GM23248 (cell line): ENCODE measurements around the gene LPAR1. TPM values are rescaled to one million over a fixed set of nuclear protein-coding genes. Genes with fewer than 3 reads are reported as not detected.

Source experiments
- DNase-seq: peaks from one replicate; pipeline ENCODE4 v3.0.0-alpha.2; 2015
- H2AFZ ChIP-seq: fragments of 200-600 bp; sonication (generic); 2 replicates; pipeline ENCODE4 v1.6.1; 2016; ENCODE audit warnings: antibody characterized with exemption
- H3F3A ChIP-seq: fragments of 200-600 bp; sonication (generic); 2 replicates; pipeline ENCODE4 v1.6.1; 2016; ENCODE audit warnings: mild to moderate bottlenecking, antibody characterized with exemption, mixed run types; ENCODE audit not compliant: insufficient read depth
- H3K27ac ChIP-seq: fragments of 200-600 bp; sonication (generic); 2 replicates; pipeline ENCODE4 v1.5.1; 2016; ENCODE audit warnings: mild to moderate bottlenecking
- H3K27me3 ChIP-seq: fragments of 200-600 bp; sonication (generic); replicated peaks from 2 replicates; pipeline ENCODE4 v1.6.1; 2016; ENCODE audit warnings: mild to moderate bottlenecking; ENCODE audit not compliant: insufficient read depth
- H3K36me3 ChIP-seq: fragments of 200-600 bp; sonication (generic); 2 replicates; pipeline ENCODE4 v1.6.1; 2016; ENCODE audit warnings: low read depth, mild to moderate bottlenecking
- H3K4me1 ChIP-seq: fragments of 200-600 bp; sonication (generic); 2 replicates; pipeline ENCODE4 v1.6.1; 2016; ENCODE audit warnings: mild to moderate bottlenecking; ENCODE audit not compliant: insufficient read depth
- H3K4me2 ChIP-seq: fragments of 200-600 bp; sonication (generic); one replicate; pipeline ENCODE4 v1.6.1; 2016; ENCODE audit warnings: mild to moderate bottlenecking; ENCODE audit not compliant: unreplicated experiment
- H3K4me3 ChIP-seq: fragments of 200-600 bp; sonication (generic); 2 replicates; pipeline ENCODE4 v1.5.1; 2016; ENCODE audit warnings: mild to moderate bottlenecking
- H3K79me2 ChIP-seq: fragments of 200-600 bp; sonication (generic); 2 replicates; pipeline ENCODE4 v1.6.1; 2016; ENCODE audit warnings: mild to moderate bottlenecking; ENCODE audit not compliant: insufficient read depth
- H3K9ac ChIP-seq: fragments of 200-600 bp; sonication (generic); 2 replicates; pipeline ENCODE4 v1.6.1; 2016; ENCODE audit warnings: mild to moderate bottlenecking
- H3K9me2 ChIP-seq: fragments of 200-600 bp; sonication (generic); 2 replicates; pipeline ENCODE4 v1.6.1; 2016; ENCODE audit warnings: mixed run types, mild to moderate bottlenecking, moderate library complexity; ENCODE audit not compliant: insufficient read depth
- H3K9me3 ChIP-seq: fragments of 200-600 bp; sonication (generic); one replicate; pipeline ENCODE4 v1.6.1; 2017; ENCODE audit warnings: low read depth
- H4K20me1 ChIP-seq: fragments of 200-600 bp; sonication (generic); 2 replicates; pipeline ENCODE4 v1.6.0; 2016; ENCODE audit not compliant: insufficient read depth
- EZH2 ChIP-seq: fragments of 200-600 bp; sonication (generic); IDR thresholded peaks from 2 replicates; pipeline ENCODE4 v1.6.1; 2018; ENCODE audit warnings: antibody characterized with exemption, mild to moderate bottlenecking; ENCODE audit not compliant: insufficient read depth, poor library complexity, severe bottlenecking
- EZH2phosphoT487 ChIP-seq: fragments of 200-600 bp; sonication (generic); IDR thresholded peaks from 2 replicates; pipeline ENCODE4 v1.6.1; 2018; ENCODE audit warnings: antibody characterized with exemption, moderate library complexity, mild to moderate bottlenecking, low read depth; ENCODE audit not compliant: insufficient read depth
- WGBS, 2 experiments: methylation state at CpG; one replicate each; pipeline ENCODE4 v1.1.6; 2015 to 2017; ENCODE audit warnings: low lambda C conversion rate in 2 of 2, low coverage in 1 of 2; ENCODE audit errors: missing lambda C conversion rate in 2 of 2; 5-methylcytosine and 5-hydroxymethylcytosine counted together
- in situ Hi-C: fragments of 300-500 bp; cut with MboI; formaldehyde crosslinking; loops from 2 replicates; pipeline ENCODE4 v1.15.0; 2020
- polyA plus RNA-seq: library from polyadenylated mRNA; unstranded; fragments of >200 nt; fragmentation: Nextera tagmentation; extraction: Ambion mirVana; gene quantifications from 2 replicates; pipeline ENCODE4 v1.2.1, GENCODE V29; 2016
- total RNA-seq: library from RNA; depleted of rRNA; stranded (reverse); fragments of >200 nt; shearing (Covaris generic); gene quantifications from 2 replicates; pipeline ENCODE4 v1.2.3, GENCODE V29; 2014

LPAR1 gene
- total and polyA plus RNA-seq, 2 experiments from 2014 or later, result 40.1 to 90.8 TPM

- Histone ChIP-seq H3K27me3 (no peaks in the 10 kb centered on the region), H3K9me2 (no peaks in the 10 kb centered on the region), H3K9me3 (no peaks in the 10 kb centered on the region), H3K79me2 (no peaks in the 10 kb centered on the region), H3K4me1 (peaks cover 28% of the 10 kb centered on the region), H3K4me2 (no peak overlapping the region), H3K4me3 (no peak overlapping the region), H3K27ac (no peak overlapping the region), H3K9ac (no peak overlapping the region), H2AFZ (no peak overlapping the region), H3F3A (peaks cover 24% of the 10 kb centered on the region), H3K36me3 (no peaks in the 10 kb centered on the region), H4K20me1 (no peaks in the 10 kb centered on the region)
- 93% methylated on average over 4 of the region's 4 CpGs for WGBS, 2 experiments
- in situ Hi-C loops, result no loop called here
- TF ChIP-seq EZH2 (no peak), EZH2phosphoT487 (no peak)
- no peak for DNase-seq
Observed at GRCh38 chr9:111065414-111065813, 27.1 kb upstream of the LPAR1 start.

GRCh38 chr9:111064160-111064837 is 26.0 kb upstream of the LPAR1 start:
- no peak for DNase-seq
- TF ChIP-seq EZH2phosphoT487 (no peak), EZH2 (no peak)
- no peak overlapping the region for H3K27ac ChIP-seq
- no peak overlapping the region for H3K4me2 ChIP-seq
- H3K27me3 ChIP-seq, result no peaks in the 10 kb centered on the region
- WGBS, 2 experiments, result 90% methylated on average over 7 of the region's 7 CpGs
- no peaks in the 10 kb centered on the region for H3K9me2 ChIP-seq
- in situ Hi-C loops, result no loop called here
- peaks cover 28% of the 10 kb centered on the region for H3K4me1 ChIP-seq
- H2AFZ ChIP-seq, result no peak overlapping the region
- no peak overlapping the region for H3K9ac ChIP-seq
- no peaks in the 10 kb centered on the region for H3K79me2 ChIP-seq
- peaks cover 24% of the 10 kb centered on the region for H3F3A ChIP-seq
- no peaks in the 10 kb centered on the region for H3K36me3 ChIP-seq
- H3K9me3 ChIP-seq, result no peaks in the 10 kb centered on the region
- no peak overlapping the region for H3K4me3 ChIP-seq
- no peaks in the 10 kb centered on the region for H4K20me1 ChIP-seq

DNA sequence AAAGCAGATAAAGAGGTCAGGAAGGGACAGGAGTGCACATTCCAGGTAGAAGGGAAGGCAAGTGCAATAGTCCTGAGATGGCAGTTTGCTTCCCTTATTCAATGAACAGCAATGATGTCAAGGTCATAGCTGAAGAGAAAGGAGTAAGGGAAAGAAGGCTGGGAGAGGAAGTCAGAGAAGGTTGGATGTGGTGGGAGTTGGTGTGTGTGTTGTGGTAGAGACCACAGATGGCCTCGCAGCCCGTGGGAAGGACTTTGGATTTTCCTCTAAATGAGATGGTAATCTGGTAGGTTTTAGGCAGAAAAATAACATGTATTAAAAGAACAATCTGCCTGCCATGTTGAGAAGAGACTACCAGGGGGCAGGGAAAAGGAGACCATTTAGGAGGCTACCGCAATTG is 25.1 kb upstream of the LPAR1 start:
- 87 to 92% methylated on average over 3 of the region's 3 CpGs for WGBS, 2 experiments
- in situ Hi-C loops, result no loop called here
- H3K9me3 ChIP-seq, result no peaks in the 10 kb centered on the region

DNA sequence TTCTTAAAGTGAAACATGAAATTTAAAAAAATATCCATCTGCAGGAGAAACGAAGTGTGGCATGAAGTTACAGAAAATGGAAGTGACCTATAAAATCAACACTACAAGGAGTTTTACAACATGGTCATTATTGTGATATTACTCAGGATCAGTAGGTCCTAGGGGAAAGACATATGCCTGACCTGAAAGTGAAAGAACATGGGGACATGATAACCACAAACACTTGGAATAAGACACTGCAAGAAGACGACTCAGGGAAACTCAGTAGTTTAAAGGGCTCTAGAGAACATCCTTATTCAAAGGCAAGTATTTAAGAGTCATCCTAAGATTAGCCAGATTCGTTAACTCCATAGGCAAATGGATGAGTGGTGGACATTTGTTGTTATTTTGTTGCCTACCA is 19.9 kb upstream of the LPAR1 start:
- peaks cover 11% of the 10 kb centered on the region for H3K4me1 ChIP-seq
- no peaks in the 10 kb centered on the region for H3K9me2 ChIP-seq
- no peak overlapping the region for H2AFZ ChIP-seq
- in situ Hi-C loops, result loop anchor here (10.0 kb wide), 1 partner anchor 237 kb away; no protein-coding TSS in a partner anchor
- H3K36me3 ChIP-seq, result no peaks in the 10 kb centered on the region
- H3K27ac ChIP-seq, result no peak overlapping the region
- H3K9me3 ChIP-seq, result no peaks in the 10 kb centered on the region
- TF ChIP-seq EZH2 (no peak), EZH2phosphoT487 (no peak)
- DNase-seq, result no peak
- WGBS, 2 experiments, result 93% methylated on average over 3 of the region's 3 CpGs
- H3K27me3 ChIP-seq, result no peaks in the 10 kb centered on the region
- H3K4me2 ChIP-seq, result no peak overlapping the region
- H3F3A ChIP-seq, result no peaks in the 10 kb centered on the region
- no peak overlapping the region for H3K4me3 ChIP-seq
- H3K9ac ChIP-seq, result no peak overlapping the region
- H4K20me1 ChIP-seq, result no peaks in the 10 kb centered on the region
- H3K79me2 ChIP-seq, result no peaks in the 10 kb centered on the region

More for the DNA sequence above, 25.1 kb upstream of the LPAR1 start:
- Histone ChIP-seq H3K36me3 (no peaks in the 10 kb centered on the region), H3K4me2 (no peak overlapping the region), H3K27ac (no peak overlapping the region), H3K9me2 (no peaks in the 10 kb centered on the region), H3F3A (peaks cover 15% of the 10 kb centered on the region; the same call in 1 of the 2 replicates), H3K79me2 (no peaks in the 10 kb centered on the region), H3K9ac (no peak overlapping the region), H3K4me1 (peaks cover 20% of the 10 kb centered on the region), H3K4me3 (no peak overlapping the region), H4K20me1 (no peaks in the 10 kb centered on the region), H3K27me3 (no peaks in the 10 kb centered on the region), H2AFZ (no peak overlapping the region)
- TF ChIP-seq EZH2phosphoT487 (no peak), EZH2 (no peak)
- no peak for DNase-seq
